ENCODE measurements around the gene OPRD1.
"Not testable (repeated sequence)": the region's sequence is repeated elsewhere in the genome, so short reads cannot be mapped to it uniquely, and the experiment has no call there.

OPRD1 gene

GRCh38 chr1:28789412-28789811 lies 22.6 kb upstream of the OPRD1 start:
- CTCF ChIA-PET: interaction anchor here (2.5 to 2.7 kb wide), 2 partner anchors 88 to 244 kb away, joined by 9 to 26 read pairs; no protein-coding TSS in a partner anchor
- POLR2A ChIA-PET: no interaction called here
- no peak overlapping the region for H3K4me3 ChIP-seq (ENCODE audit: low read depth, low read length)
- TF ChIP-seq, protein P1, sequence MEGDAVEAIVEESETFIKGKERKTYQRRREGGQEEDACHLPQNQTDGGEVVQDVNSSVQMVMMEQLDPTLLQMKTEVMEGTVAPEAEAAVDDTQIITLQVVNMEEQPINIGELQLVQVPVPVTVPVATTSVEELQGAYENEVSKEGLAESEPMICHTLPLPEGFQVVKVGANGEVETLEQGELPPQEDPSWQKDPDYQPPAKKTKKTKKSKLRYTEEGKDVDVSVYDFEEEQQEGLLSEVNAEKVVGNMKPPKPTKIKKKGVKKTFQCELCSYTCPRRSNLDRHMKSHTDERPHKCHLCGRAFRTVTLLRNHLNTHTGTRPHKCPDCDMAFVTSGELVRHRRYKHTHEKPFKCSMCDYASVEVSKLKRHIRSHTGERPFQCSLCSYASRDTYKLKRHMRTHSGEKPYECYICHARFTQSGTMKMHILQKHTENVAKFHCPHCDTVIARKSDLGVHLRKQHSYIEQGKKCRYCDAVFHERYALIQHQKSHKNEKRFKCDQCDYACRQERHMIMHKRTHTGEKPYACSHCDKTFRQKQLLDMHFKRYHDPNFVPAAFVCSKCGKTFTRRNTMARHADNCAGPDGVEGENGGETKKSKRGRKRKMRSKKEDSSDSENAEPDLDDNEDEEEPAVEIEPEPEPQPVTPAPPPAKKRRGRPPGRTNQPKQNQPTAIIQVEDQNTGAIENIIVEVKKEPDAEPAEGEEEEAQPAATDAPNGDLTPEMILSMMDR (IDR thresholded peaks at IDR 0.05; ENCODE audit: insufficient read depth, low read length, missing control alignments): no peak
- no peak for DNase-seq (ENCODE audit: low read depth, low spot score)

DNA sequence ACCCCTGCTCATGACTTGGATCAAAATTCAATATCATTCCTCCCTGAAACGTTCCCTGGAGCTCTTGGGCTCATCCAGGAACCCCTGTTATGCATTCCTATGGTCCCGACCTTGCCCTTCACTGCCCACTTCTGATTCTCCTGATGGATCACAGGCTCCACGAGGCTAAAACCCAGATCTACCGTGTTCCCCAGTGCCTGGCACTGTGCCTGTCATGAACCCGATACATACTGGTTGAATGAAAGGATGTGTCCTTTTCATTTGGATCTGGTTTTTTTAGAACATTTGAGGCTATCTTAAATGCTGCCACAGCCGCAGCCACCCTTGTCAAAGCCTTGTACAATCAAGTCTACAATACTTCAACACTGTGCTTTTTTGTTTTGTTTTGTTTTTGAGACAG lies 22.2 kb upstream of the OPRD1 start:
- ChIA-PET CTCF (interaction anchor here (2.5 to 2.7 kb wide), 2 partner anchors 87 to 244 kb away, joined by 9 to 26 read pairs; no protein-coding TSS in a partner anchor), POLR2A (no interaction called here)
- no peak for DNase-seq (ENCODE audit: low read depth, low spot score)
- TF ChIP-seq, protein P1 (IDR thresholded peaks at IDR 0.05; ENCODE audit: insufficient read depth, low read length, missing control alignments): no peak
- H3K4me3 ChIP-seq (ENCODE audit: low read depth, low read length): no peak overlapping the region

DNA sequence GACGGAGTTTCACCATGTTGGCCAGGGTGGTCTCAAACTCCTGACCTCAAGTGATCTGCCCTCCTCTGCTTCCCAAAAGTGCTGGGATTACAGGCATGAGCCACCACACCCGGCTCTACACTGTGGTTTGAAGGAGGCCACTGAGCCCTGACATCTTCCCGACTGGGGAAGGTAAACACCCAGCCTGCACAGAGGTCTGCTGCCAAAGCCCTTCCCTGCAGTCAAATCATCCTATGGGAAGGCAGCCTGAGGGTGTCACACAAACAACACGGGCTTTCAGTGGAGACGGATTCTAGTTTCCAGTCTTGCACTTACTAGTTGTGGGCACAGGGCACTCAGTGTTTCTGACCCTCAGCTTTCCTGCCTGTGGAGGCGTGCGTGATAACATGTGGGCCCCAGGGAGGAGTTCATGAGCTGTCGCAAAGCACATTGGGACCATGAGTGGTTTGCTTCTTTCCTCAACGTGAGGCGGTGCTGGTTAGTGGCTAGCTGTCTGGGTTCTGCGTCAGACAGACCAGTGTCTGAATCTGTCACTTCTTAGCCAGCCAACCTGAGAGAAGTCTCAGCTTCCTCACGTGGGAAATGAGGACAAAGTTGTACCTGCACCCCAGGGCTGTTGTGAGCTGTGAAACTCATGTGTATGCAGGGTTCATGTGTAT lies 21.5 kb upstream of the OPRD1 start:
- TF ChIP-seq, protein P1 (IDR thresholded peaks at IDR 0.05; ENCODE audit: insufficient read depth, low read length, missing control alignments): no peak
- POLR2A ChIA-PET: no interaction called here
- no peak overlapping the region for H3K4me3 ChIP-seq (ENCODE audit: low read depth, low read length)
- no peak for DNase-seq (ENCODE audit: low read depth, low spot score)
- CTCF ChIA-PET: interaction anchor here (0.9 to 2.7 kb wide), 3 partner anchors 87 to 243 kb away, joined by 3 to 26 read pairs (median 9); no protein-coding TSS in a partner anchor

DNA sequence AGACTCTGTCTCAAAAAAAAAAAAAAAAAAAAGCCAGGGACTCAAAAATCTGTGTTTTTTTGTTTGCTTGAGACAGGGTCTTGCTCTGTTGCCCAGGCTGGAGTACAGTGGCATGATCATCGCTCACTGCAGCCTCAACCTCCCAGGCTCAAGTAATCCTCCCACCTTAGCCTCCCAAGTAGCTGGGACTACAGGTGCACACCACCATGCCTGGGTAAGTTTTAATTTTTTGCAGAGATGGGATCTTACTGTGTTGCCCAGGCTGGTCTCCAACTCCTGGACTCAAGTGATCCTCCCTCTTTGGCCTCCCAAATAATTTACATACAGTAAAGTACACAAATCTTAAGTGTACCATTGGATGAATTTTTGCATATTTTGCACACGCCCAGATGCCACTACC lies 20.0 kb upstream of the OPRD1 start:
- DNase-seq (ENCODE audit: low read depth, low spot score); H3K4me3 ChIP-seq (ENCODE audit: low read depth, low read length); POLR2A ChIA-PET: not testable (repeated sequence)
- CTCF ChIA-PET: interaction anchor here (0.6 to 2.7 kb wide), 2 partner anchors 78 to 85 kb away, joined by 3 to 26 read pairs; no protein-coding TSS in a partner anchor

DNA sequence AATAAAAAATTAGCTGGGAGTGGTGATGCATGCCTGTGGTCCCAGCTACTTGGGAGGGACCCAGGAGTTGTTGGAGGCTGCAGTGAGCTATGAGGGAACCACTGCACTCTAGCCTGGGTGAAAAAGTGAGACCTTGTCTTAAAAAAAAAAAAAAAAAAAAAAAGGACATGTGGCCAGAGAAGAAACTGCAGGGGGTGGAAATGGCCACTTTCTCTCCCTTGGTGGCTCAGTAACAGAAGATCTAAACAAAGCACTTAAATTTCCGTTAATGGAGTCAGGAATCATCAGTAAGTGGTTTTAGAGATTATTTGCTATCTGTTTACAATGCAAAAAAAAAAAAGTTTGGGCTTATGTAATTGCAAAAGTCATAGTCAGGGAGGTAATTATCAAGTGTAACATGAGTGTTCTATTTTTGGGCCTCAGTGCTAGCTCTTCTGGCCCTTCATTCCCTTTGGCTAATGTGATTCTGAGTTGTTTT lies 19.3 kb upstream of the OPRD1 start:
- ChIA-PET POLR2A (no interaction called here), CTCF (interaction anchor here (0.6 to 3.0 kb wide), 4 partner anchors 8 to 89 kb away, joined by 3 to 14 read pairs (median 3); no protein-coding TSS in a partner anchor)
- TF ChIP-seq, protein P1 (IDR thresholded peaks at IDR 0.05; ENCODE audit: insufficient read depth, low read length, missing control alignments): no peak
- H3K4me3 ChIP-seq (ENCODE audit: low read depth, low read length): no peak overlapping the region
- DNase-seq (ENCODE audit: low read depth, low spot score): no peak

- CTCF ChIA-PET: interaction anchor here (1.0 to 3.0 kb wide), 3 partner anchors 8 to 83 kb away, joined by 3 to 14 read pairs (median 8); no protein-coding TSS in a partner anchor
- H3K4me3 ChIP-seq (ENCODE audit: low read depth, low read length); DNase-seq (ENCODE audit: low read depth, low spot score); POLR2A ChIA-PET: not testable (repeated sequence)
These were observed 17.4 kb upstream of the OPRD1 start for GRCh38 chr1:28794582-28794981.

GRCh38 chr1:28796352-28797211 lies 15.4 kb upstream of the OPRD1 start:
- DNase-seq (ENCODE audit: low read depth, low spot score): no peak
- CTCF ChIA-PET: interaction anchor here (0.6 to 3.8 kb wide), 6 partner anchors 9 to 79 kb away, joined by 3 to 36 read pairs (median 4); no protein-coding TSS in a partner anchor
- no peak overlapping the region for H3K4me3 ChIP-seq (ENCODE audit: low read depth, low read length)
- TF ChIP-seq, protein P1 (IDR thresholded peaks at IDR 0.05; ENCODE audit: insufficient read depth, low read length, missing control alignments): no peak
- POLR2A ChIA-PET: interaction anchor here (1.5 kb wide), 1 partner anchor 21 kb away, joined by 4 read pairs; no protein-coding TSS in a partner anchor
